ENCODE data around the gene HNRNPUL2. TPM values are rescaled to one million over a fixed set of nuclear protein-coding genes. Genes with fewer than 3 reads are reported as not detected.

Gene HNRNPUL2
- total and polyA plus RNA-seq, 2 of the 8 experiments (the other 6 are each of a cell fraction or from before 2014, with no cell fraction given), result 14.9 to 46.4 TPM

DNA sequence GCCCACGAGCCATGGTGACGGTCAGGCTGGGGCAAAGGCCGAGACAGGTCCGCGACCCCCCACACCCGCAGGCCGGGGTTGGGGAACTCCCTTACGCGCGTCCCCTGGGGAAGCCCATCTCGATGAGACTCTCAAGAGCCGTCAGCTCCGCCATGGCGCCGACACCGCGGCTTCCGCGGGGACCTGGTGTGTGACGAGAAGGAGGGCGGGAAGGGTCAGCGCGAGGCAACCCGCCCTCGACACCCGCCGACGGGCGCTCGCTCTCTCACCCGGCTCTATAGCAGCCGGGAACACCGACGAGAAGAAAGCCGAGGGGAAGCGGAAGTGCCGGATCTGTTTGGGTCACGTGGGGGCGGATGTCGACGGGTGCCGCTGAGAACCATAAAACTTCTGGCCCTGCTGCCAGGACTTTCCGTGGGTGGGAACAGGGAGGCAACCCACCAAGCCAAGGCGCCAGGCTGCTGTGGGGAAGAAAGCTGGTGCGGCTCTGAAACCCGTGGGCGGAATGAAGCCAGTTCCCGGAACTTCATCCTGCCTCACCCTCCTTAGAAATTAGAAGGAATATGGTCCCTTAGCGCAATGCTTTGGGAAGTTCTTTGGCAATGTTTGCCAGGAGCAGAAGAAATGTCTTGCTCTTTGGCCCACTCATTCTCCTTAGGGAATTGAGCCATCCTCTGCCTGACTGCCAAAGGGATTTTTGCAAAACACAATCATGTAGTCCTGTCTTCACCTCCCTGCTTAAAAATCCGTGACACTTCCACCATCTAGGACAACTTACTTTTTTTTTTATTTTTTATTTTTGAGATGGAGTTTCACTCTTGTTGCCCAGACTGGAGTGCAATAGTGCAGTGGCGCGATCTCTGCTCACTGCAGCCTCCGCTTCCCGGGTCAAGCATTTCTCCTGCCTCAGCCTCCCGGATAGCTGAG is 48.2 kb downstream of the HNRNPUL2 start, which contains the start of gene UBXN1 (continued):
- TF ChIP-seq, protein P1, sequence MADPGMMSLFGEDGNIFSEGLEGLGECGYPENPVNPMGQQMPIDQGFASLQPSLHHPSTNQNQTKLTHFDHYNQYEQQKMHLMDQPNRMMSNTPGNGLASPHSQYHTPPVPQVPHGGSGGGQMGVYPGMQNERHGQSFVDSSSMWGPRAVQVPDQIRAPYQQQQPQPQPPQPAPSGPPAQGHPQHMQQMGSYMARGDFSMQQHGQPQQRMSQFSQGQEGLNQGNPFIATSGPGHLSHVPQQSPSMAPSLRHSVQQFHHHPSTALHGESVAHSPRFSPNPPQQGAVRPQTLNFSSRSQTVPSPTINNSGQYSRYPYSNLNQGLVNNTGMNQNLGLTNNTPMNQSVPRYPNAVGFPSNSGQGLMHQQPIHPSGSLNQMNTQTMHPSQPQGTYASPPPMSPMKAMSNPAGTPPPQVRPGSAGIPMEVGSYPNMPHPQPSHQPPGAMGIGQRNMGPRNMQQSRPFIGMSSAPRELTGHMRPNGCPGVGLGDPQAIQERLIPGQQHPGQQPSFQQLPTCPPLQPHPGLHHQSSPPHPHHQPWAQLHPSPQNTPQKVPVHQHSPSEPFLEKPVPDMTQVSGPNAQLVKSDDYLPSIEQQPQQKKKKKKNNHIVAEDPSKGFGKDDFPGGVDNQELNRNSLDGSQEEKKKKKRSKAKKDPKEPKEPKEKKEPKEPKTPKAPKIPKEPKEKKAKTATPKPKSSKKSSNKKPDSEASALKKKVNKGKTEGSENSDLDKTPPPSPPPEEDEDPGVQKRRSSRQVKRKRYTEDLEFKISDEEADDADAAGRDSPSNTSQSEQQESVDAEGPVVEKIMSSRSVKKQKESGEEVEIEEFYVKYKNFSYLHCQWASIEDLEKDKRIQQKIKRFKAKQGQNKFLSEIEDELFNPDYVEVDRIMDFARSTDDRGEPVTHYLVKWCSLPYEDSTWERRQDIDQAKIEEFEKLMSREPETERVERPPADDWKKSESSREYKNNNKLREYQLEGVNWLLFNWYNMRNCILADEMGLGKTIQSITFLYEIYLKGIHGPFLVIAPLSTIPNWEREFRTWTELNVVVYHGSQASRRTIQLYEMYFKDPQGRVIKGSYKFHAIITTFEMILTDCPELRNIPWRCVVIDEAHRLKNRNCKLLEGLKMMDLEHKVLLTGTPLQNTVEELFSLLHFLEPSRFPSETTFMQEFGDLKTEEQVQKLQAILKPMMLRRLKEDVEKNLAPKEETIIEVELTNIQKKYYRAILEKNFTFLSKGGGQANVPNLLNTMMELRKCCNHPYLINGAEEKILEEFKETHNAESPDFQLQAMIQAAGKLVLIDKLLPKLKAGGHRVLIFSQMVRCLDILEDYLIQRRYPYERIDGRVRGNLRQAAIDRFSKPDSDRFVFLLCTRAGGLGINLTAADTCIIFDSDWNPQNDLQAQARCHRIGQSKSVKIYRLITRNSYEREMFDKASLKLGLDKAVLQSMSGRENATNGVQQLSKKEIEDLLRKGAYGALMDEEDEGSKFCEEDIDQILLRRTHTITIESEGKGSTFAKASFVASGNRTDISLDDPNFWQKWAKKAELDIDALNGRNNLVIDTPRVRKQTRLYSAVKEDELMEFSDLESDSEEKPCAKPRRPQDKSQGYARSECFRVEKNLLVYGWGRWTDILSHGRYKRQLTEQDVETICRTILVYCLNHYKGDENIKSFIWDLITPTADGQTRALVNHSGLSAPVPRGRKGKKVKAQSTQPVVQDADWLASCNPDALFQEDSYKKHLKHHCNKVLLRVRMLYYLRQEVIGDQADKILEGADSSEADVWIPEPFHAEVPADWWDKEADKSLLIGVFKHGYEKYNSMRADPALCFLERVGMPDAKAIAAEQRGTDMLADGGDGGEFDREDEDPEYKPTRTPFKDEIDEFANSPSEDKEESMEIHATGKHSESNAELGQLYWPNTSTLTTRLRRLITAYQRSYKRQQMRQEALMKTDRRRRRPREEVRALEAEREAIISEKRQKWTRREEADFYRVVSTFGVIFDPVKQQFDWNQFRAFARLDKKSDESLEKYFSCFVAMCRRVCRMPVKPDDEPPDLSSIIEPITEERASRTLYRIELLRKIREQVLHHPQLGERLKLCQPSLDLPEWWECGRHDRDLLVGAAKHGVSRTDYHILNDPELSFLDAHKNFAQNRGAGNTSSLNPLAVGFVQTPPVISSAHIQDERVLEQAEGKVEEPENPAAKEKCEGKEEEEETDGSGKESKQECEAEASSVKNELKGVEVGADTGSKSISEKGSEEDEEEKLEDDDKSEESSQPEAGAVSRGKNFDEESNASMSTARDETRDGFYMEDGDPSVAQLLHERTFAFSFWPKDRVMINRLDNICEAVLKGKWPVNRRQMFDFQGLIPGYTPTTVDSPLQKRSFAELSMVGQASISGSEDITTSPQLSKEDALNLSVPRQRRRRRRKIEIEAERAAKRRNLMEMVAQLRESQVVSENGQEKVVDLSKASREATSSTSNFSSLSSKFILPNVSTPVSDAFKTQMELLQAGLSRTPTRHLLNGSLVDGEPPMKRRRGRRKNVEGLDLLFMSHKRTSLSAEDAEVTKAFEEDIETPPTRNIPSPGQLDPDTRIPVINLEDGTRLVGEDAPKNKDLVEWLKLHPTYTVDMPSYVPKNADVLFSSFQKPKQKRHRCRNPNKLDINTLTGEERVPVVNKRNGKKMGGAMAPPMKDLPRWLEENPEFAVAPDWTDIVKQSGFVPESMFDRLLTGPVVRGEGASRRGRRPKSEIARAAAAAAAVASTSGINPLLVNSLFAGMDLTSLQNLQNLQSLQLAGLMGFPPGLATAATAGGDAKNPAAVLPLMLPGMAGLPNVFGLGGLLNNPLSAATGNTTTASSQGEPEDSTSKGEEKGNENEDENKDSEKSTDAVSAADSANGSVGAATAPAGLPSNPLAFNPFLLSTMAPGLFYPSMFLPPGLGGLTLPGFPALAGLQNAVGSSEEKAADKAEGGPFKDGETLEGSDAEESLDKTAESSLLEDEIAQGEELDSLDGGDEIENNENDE (IDR thresholded peaks at IDR 0.05; ENCODE audit: insufficient replicate concordance, low read length), result no peak
